Keratinocyte (primary cell): Measurements from ENCODE around the gene CDKAL1. TPM values are rescaled to one million over a fixed set of nuclear protein-coding genes. Genes with fewer than 3 reads are reported as not detected.

Experiments
- DNase-seq: peaks from one replicate; pipeline ENCODE4 v3.0.0-alpha.2; 2011; ENCODE audit warnings: low read depth, missing footprints, low spot score
- FAIRE-seq: peaks from 2 replicates; lab custom pipeline; 2011; peaks lifted over from hg19 to GRCh38; lab: Jason Lieb, UNC
- H2AFZ ChIP-seq: 2 replicates; pipeline ENCODE4 v1.6.0; 2012; ENCODE audit warnings: low read length, control low read depth, inconsistent platforms; ENCODE audit not compliant: control insufficient read depth
- H3K27ac ChIP-seq: 2 replicates; pipeline ENCODE4 v1.5.1; 2011; ENCODE audit warnings: low read length; ENCODE audit not compliant: control insufficient read depth, insufficient read depth
- H3K27me3 ChIP-seq: 3 replicates; pipeline ENCODE4 v1.6.0; 2011; ENCODE audit warnings: low read length; ENCODE audit not compliant: control insufficient read depth, insufficient read depth; ENCODE audit errors: extremely low read depth
- H3K36me3 ChIP-seq, 2 experiments: 2 replicates in 1 of 2; 3 replicates in 1 of 2; pipeline ENCODE4 v1.5.1; 2011; ENCODE audit warnings: low read length in 2 of 2, mild to moderate bottlenecking in 1 of 2; ENCODE audit not compliant: control insufficient read depth in 2 of 2, insufficient read depth in 2 of 2; ENCODE audit errors: extremely low read depth in 1 of 2
- H3K4me1 ChIP-seq: 3 replicates; pipeline ENCODE4 v1.5.1; 2011; ENCODE audit warnings: low read length; ENCODE audit not compliant: control insufficient read depth, insufficient read depth; ENCODE audit errors: extremely low read depth
- H3K4me2 ChIP-seq: 3 replicates; pipeline ENCODE4 v1.6.0; 2011; ENCODE audit warnings: low read depth, low read length; ENCODE audit not compliant: control insufficient read depth, insufficient read depth; ENCODE audit errors: extremely low read depth
- H3K4me3 ChIP-seq, 3 experiments: fragments of 200-600 bp in 1 of 3; sonication (generic) in 1 of 3; 2 replicates in 2 of 3; 3 replicates in 1 of 3; pipeline ENCODE4 v1.5.1; 2011 to 2016; ENCODE audit warnings: low read length in 3 of 3, mild to moderate bottlenecking in 3 of 3, control low read depth in 2 of 3, inconsistent platforms in 1 of 3, low read depth in 1 of 3, mixed read lengths in 1 of 3, mixed run types in 1 of 3, moderate library complexity in 1 of 3; ENCODE audit not compliant: control insufficient read depth in 2 of 3, insufficient read depth in 2 of 3; ENCODE audit errors: extremely low read depth in 1 of 3
- H3K79me2 ChIP-seq: 2 replicates; pipeline ENCODE4 v1.6.0; 2012; ENCODE audit warnings: low read length; ENCODE audit not compliant: control insufficient read depth, insufficient read depth
- H3K9ac ChIP-seq: 3 replicates; pipeline ENCODE4 v1.6.0; 2011; ENCODE audit warnings: low read length; ENCODE audit not compliant: control insufficient read depth, insufficient read depth; ENCODE audit errors: extremely low read depth
- H3K9me1 ChIP-seq: 3 replicates; pipeline ENCODE4 v1.6.0; 2011; ENCODE audit warnings: low read length; ENCODE audit not compliant: control insufficient read depth, insufficient read depth; ENCODE audit errors: extremely low read depth
- H3K9me3 ChIP-seq: 2 replicates; pipeline ENCODE4 v1.5.1; 2012; ENCODE audit warnings: low read depth, low read length; ENCODE audit not compliant: control insufficient read depth
- H4K20me1 ChIP-seq: 3 replicates; pipeline ENCODE4 v1.6.0; 2011; ENCODE audit warnings: low read length; ENCODE audit not compliant: control insufficient read depth, insufficient read depth; ENCODE audit errors: extremely low read depth
- EZH2 ChIP-seq: IDR thresholded peaks from one replicate; pipeline ENCODE4 v1.6.1; 2012; ENCODE audit warnings: inconsistent platforms, mild to moderate bottlenecking, low read length, moderate library complexity
- dilution Hi-C: fragments of 300-500 bp; cut with MboI; formaldehyde crosslinking; loops from one replicate; pipeline ENCODE4 v1.7.0; 2020; ENCODE audit warnings: low sequenced_read_pairs; ENCODE audit not compliant: extremely low pct_ligation_motif_present
- polyA plus RNA-seq, 5 experiments: library from polyadenylated mRNA; depleted of rRNA in 3 of 5; stranded (reverse) in 3 of 5; stranded (forward) in 1 of 5; unstranded in 1 of 5; fragments of >200 nt; gene quantifications; 1 replicate in 1 of 5; 2 replicates in 3 of 5; 3 replicates in 1 of 5; pipeline versions ENCODE4 v1.2.1 to v1.2.3, GENCODE V29; 2011 to 2012; ENCODE audit warnings: missing spikeins in 2 of 5, low read depth in 1 of 5, low replicate concordance in 1 of 5
- TF ChIP-seq, protein P1 (sequence below), 3 experiments: IDR thresholded peaks in 1 of 3; conservative IDR thresholded peaks in 1 of 3; optimal IDR thresholded peaks in 1 of 3; 2 replicates in 2 of 3; 3 replicates in 1 of 3; pipeline versions ENCODE3 to v1.5.1; 2011; ENCODE audit warnings: low read length in 3 of 3, mild to moderate bottlenecking in 3 of 3, moderate library complexity in 2 of 3, control low read depth in 1 of 3, inconsistent platforms in 1 of 3; ENCODE audit not compliant: insufficient read depth in 2 of 3; ENCODE audit errors: extremely low read depth in 1 of 3

Gene CDKAL1
- polyA plus RNA-seq, 1 donor (not counting 4 experiments of a cell fraction or from before 2014, with no cell fraction given) = 5.6 TPM

DNA sequence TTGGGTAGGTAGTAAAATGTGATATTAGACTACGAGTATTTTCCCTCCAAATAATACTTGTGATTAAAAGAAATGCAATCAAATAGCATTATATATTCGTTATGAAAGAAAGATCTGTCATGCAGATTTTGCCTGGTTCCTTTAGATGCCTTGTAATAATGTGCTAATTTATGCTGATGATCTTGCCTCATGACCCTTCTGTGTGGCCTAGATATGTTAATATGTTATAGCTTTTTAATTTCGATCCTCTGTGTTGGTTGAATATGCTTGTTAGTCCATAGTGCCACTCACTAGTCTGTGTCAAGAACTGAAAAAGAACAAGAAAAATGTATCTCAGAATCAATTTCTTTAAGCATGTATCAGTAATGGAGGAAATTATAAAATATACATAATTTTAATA is 31.9 kb downstream of the CDKAL1 start:
- Histone ChIP-seq H3K27me3 (no peaks in the 10 kb centered on the region), H3K36me3 (no peaks in the 10 kb centered on the region), H3K9me1 (no peaks in the 10 kb centered on the region), H3K4me1 (peaks cover 9% of the 10 kb centered on the region), H2AFZ (no peak overlapping the region), H3K79me2 (no peaks in the 10 kb centered on the region), H3K27ac (no peak overlapping the region), H3K4me2 (no peak overlapping the region), H4K20me1 (no peaks in the 10 kb centered on the region), H3K4me3 (no peak overlapping the region), H3K9me3 (no peaks in the 10 kb centered on the region), H3K9ac (no peak overlapping the region)
- DNase-seq (no peak), FAIRE-seq (no peak)
- dilution Hi-C loops = no loop called here
- TF ChIP-seq, protein P1, sequence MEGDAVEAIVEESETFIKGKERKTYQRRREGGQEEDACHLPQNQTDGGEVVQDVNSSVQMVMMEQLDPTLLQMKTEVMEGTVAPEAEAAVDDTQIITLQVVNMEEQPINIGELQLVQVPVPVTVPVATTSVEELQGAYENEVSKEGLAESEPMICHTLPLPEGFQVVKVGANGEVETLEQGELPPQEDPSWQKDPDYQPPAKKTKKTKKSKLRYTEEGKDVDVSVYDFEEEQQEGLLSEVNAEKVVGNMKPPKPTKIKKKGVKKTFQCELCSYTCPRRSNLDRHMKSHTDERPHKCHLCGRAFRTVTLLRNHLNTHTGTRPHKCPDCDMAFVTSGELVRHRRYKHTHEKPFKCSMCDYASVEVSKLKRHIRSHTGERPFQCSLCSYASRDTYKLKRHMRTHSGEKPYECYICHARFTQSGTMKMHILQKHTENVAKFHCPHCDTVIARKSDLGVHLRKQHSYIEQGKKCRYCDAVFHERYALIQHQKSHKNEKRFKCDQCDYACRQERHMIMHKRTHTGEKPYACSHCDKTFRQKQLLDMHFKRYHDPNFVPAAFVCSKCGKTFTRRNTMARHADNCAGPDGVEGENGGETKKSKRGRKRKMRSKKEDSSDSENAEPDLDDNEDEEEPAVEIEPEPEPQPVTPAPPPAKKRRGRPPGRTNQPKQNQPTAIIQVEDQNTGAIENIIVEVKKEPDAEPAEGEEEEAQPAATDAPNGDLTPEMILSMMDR (optimal IDR thresholded peaks at IDR 0.05 in 1 of 3, IDR thresholded peaks at IDR 0.05 in 1 of 3, conservative IDR thresholded peaks at IDR 0.05 in 1 of 3; ENCODE audit: extremely low read depth in 1 of 3, insufficient read depth in 2 of 3, low read length in 3 of 3) = no peak
- no peak for TF ChIP-seq EZH2

DNA sequence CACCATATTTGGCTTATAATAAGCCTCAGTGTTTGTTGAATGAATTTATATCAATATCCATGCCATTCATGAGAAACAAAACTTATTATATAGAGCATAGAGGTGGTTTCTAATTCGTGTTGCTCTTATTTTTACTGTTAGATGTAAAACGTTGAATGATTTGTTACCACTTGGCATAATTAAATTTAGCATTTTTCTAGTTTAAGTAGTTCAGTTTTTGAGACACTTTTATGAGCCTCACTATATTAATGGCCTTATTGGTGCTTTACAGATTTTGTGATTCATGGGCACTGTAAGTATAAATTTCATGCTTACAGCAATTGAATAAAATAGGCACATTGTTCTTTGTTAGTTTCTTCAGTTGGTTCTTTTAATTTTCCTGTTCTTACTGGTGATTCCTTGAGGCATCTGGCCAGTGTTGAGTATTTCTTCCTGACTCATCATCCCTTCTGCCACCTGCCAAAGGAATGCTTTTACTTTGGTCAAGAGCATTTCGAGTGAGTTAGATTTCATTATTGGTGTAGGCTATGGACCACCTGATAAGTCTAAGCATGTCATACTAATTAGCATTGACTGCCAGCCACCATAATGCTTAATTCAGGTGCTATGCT is 34.8 kb downstream of the CDKAL1 start:
- Histone ChIP-seq H4K20me1 (no peaks in the 10 kb centered on the region), H3K4me2 (peak overlapping the region; percentile 31), H3K36me3 (no peaks in the 10 kb centered on the region), H3K9ac (no peak overlapping the region), H3K79me2 (no peaks in the 10 kb centered on the region), H3K4me1 (peaks cover 16% of the 10 kb centered on the region), H3K27me3 (no peaks in the 10 kb centered on the region), H2AFZ (no peak overlapping the region), H3K4me3 (no peak overlapping the region), H3K9me3 (no peaks in the 10 kb centered on the region), H3K9me1 (no peaks in the 10 kb centered on the region), H3K27ac (no peak overlapping the region)
- DNase-seq = peak; percentile 19
- peak; percentile 69 for FAIRE-seq
- dilution Hi-C loops = no loop called here
- TF ChIP-seq EZH2 = no peak
- TF ChIP-seq, protein P1 (optimal IDR thresholded peaks at IDR 0.05 in 1 of 3, IDR thresholded peaks at IDR 0.05 in 1 of 3, conservative IDR thresholded peaks at IDR 0.05 in 1 of 3; ENCODE audit: extremely low read depth in 1 of 3, insufficient read depth in 2 of 3, low read length in 3 of 3) = no peak
